K562 (cell line): ENCODE measurements around the gene CCND3. TPM values are rescaled to one million over a fixed set of nuclear protein-coding genes. Genes with fewer than 3 reads are reported as not detected.

Source experiments
- ATAC-seq: fragments of 200-7000 bp; cut with Tn5 transposase; 3 replicates; pipeline ENCODE4 v1.9.1; 2020; ENCODE audit warnings: moderate library complexity
- BruUV-seq: library from RNA; stranded (reverse); fragments of 400-500 nt; replicated peaks from 2 replicates; lab custom pipeline; 2021; lab: Mats Ljungman, UMichigan
- CTCF ChIA-PET: fragments of 300-600 bp; formaldehyde crosslinking; extraction: SDS; loops from one replicate; lab custom pipeline; 2021; ENCODE audit warnings: low intra/inter-chr PET ratio; lab: Yijun Ruan, JAX
- POLR2A ChIA-PET: fragments of 300-600, 350-650 bp; sonication (Branson Sonifier 250); formaldehyde crosslinking; extraction: SDS; loops from one replicate; lab custom pipeline; 2021; ENCODE audit warnings: antibody characterized with exemption, inconsistent platforms; lab: Yijun Ruan, JAX
- DNase-seq, 4 experiments: peaks; one replicate each; pipeline versions ENCODE4 v3.0.0 to v3.0.0-alpha.2; 2011 to 2018; ENCODE audit warnings: low spot score in 3 of 4, mixed read lengths in 3 of 4; ENCODE audit errors: extremely low read depth in 1 of 4
- FAIRE-seq: peaks from 2 replicates; lab custom pipeline; 2011; peaks lifted over from hg19 to GRCh38; lab: Jason Lieb, UNC
- H2AFZ ChIP-seq: 2 replicates; pipeline ENCODE4 v1.6.0; 2011; ENCODE audit warnings: low read depth, low read length, control low read depth, inconsistent platforms
- H3K27ac ChIP-seq: fragments of 200-600 bp; 3 replicates; pipeline ENCODE4 v1.8.0; 2011; ENCODE audit warnings: low read depth, mild to moderate bottlenecking, control low read depth, inconsistent platforms, low read length, moderate library complexity, mixed read lengths; ENCODE audit errors: extremely low read depth
- H3K27me3 ChIP-seq, 2 experiments: fragments of 300-600 bp in 1 of 2; 2 replicates in 1 of 2; 3 replicates in 1 of 2; pipeline versions ENCODE4 v1.6.0 to v1.8.0; 2011; ENCODE audit warnings: inconsistent platforms in 2 of 2, low read length in 2 of 2, mild to moderate bottlenecking in 1 of 2, mixed read lengths in 1 of 2, moderate library complexity in 1 of 2; ENCODE audit not compliant: control insufficient read depth in 2 of 2, insufficient read depth in 2 of 2
- H3K36me3 ChIP-seq: fragments of 300-600 bp; 3 replicates; pipeline ENCODE4 v1.8.0; 2011; ENCODE audit warnings: mild to moderate bottlenecking, low read length, inconsistent platforms; ENCODE audit not compliant: control insufficient read depth, insufficient read depth
- H3K4me1 ChIP-seq, 2 experiments: fragments of 200-600 bp in 1 of 2; replicated peaks in 1 of 2; 2 replicates in 1 of 2; 3 replicates in 1 of 2; pipeline versions ENCODE4 v1.5.1 to v1.8.0; 2011; ENCODE audit warnings: inconsistent platforms in 2 of 2, low read length in 2 of 2, mild to moderate bottlenecking in 1 of 2, mixed read lengths in 1 of 2, moderate library complexity in 1 of 2; ENCODE audit not compliant: control insufficient read depth in 2 of 2, insufficient read depth in 2 of 2
- H3K4me2 ChIP-seq: 2 replicates; pipeline ENCODE4 v1.6.1; 2011; ENCODE audit warnings: low read length, control low read depth, inconsistent platforms, mixed read lengths; ENCODE audit not compliant: insufficient read depth
- H3K4me3 ChIP-seq: fragments of 200-600 bp; sonication (generic), shearing (Covaris generic); 2 replicates; pipeline ENCODE4 v1.5.1; 2016; ENCODE audit warnings: control low read depth, inconsistent platforms
- H3K79me2 ChIP-seq: fragments of 200-600 bp; 3 replicates; pipeline ENCODE4 v1.8.0; 2011; ENCODE audit warnings: low read length, inconsistent platforms; ENCODE audit not compliant: control insufficient read depth, insufficient read depth
- H3K9ac ChIP-seq, 2 experiments: 2 replicates each; pipeline versions ENCODE4 v1.6.0 to v1.6.1; 2011; ENCODE audit warnings: low read depth in 2 of 2, low read length in 2 of 2, control low read depth in 1 of 2, inconsistent platforms in 1 of 2, mild to moderate bottlenecking in 1 of 2, mixed read lengths in 1 of 2; ENCODE audit not compliant: insufficient read depth in 1 of 2
- H3K9me1 ChIP-seq: one replicate; pipeline ENCODE4 v1.6.0; 2011; ENCODE audit warnings: inconsistent platforms, mild to moderate bottlenecking, low read length, moderate library complexity; ENCODE audit not compliant: control insufficient read depth, insufficient read depth
- H3K9me3 ChIP-seq: replicated peaks from 2 replicates; pipeline ENCODE4 v1.5.1; 2011; ENCODE audit warnings: low read depth, low read length, inconsistent platforms; ENCODE audit not compliant: control insufficient read depth, insufficient read depth
- H4K20me1 ChIP-seq: replicated peaks from 2 replicates; pipeline ENCODE4 v1.6.1; 2011; ENCODE audit warnings: low read length, inconsistent platforms, mixed read lengths; ENCODE audit not compliant: control insufficient read depth, insufficient read depth
- BRF2 ChIP-seq: IDR thresholded peaks from 3 replicates; pipeline ENCODE4 v1.6.1; 2011; ENCODE audit warnings: borderline replicate concordance, mild to moderate bottlenecking; ENCODE audit not compliant: insufficient read length, insufficient read depth
- CCNT2 ChIP-seq: IDR thresholded peaks from 2 replicates; pipeline ENCODE4 v1.6.1; 2011; ENCODE audit warnings: borderline replicate concordance, low read depth, mild to moderate bottlenecking, moderate library complexity, mixed read lengths, low read length; ENCODE audit not compliant: insufficient read length; ENCODE audit errors: extremely low read depth
- CREB1 ChIP-seq, 2 experiments: sonication (generic) in 1 of 2; formaldehyde crosslinking in 1 of 2; IDR thresholded peaks; 2 replicates each; pipeline versions ENCODE4 v1.6.1 to v1.8.0; 2012 to 2022; ENCODE audit warnings: inconsistent platforms in 1 of 2, mild to moderate bottlenecking in 1 of 2, missing genetic modification reagents in 1 of 2, moderate library complexity in 1 of 2
- E2F4 ChIP-seq: sonication (generic); formaldehyde crosslinking; IDR thresholded peaks from 2 replicates; pipeline ENCODE4 v1.8.0; 2022; ENCODE audit warnings: mild to moderate bottlenecking, low read depth, missing genetic modification reagents
- HOXB6 ChIP-seq: fragments of 250-450 bp; sonication (Bioruptor Pico); IDR thresholded peaks from 2 replicates; pipeline ENCODE4 v1.5.1; 2022; ENCODE audit warnings: mild to moderate bottlenecking, borderline replicate concordance
- MAFF ChIP-seq: IDR thresholded peaks from 2 replicates; pipeline ENCODE4 v1.6.1; 2012; ENCODE audit warnings: low read length, improper control_type of control experiment
- MTA1 ChIP-seq: fragments of 450-650 bp; IDR thresholded peaks from 2 replicates; pipeline ENCODE4 v1.6.1; 2017; ENCODE audit warnings: borderline replicate concordance
- NBN ChIP-seq: fragments of 450-650 bp; IDR thresholded peaks from 2 replicates; pipeline ENCODE4 v1.6.1; 2016; ENCODE audit warnings: low read depth, mild to moderate bottlenecking
- SUPT5H ChIP-seq: fragments of 450-650 bp; IDR thresholded peaks from 2 replicates; pipeline ENCODE4 v1.6.1; 2016
- THAP12 ChIP-seq: fragments of 250-450 bp; sonication (Bioruptor Pico); IDR thresholded peaks from 2 replicates; pipeline ENCODE4 v1.9.0; 2021; ENCODE audit warnings: mild to moderate bottlenecking, inconsistent platforms
- ZBTB8A ChIP-seq: fragments of 450-650 bp; IDR thresholded peaks from 2 replicates; pipeline ENCODE4 v1.6.1; 2018; ENCODE audit warnings: mild to moderate bottlenecking, moderate library complexity; ENCODE audit not compliant: partially characterized antibody
- ZNF175 ChIP-seq: fragments of 200-800 bp; sonication (Bioruptor generic); IDR thresholded peaks from 2 replicates; pipeline ENCODE4 v1.6.1; 2016; ENCODE audit warnings: low read depth, mild to moderate bottlenecking, missing genetic modification characterization, missing compliant biosample characterization
- ZNF41 ChIP-seq: fragments of 250-450 bp; sonication (Bioruptor Pico); conservative IDR thresholded peaks from 2 replicates; pipeline ENCODE4 v1.4.0; 2020; ENCODE audit warnings: mild to moderate bottlenecking
- WGBS: fragments of 100-300 bp; shearing (Covaris generic); methylation state at CpG from one replicate; pipeline ENCODE4 v1.1.6; 2016; ENCODE audit warnings: low coverage, mixed read lengths; ENCODE audit not compliant: insufficient coverage; ENCODE audit errors: missing lambda C conversion rate; 5-methylcytosine and 5-hydroxymethylcytosine counted together
- in situ Hi-C: fragments of 300-500 bp; cut with MboI; formaldehyde crosslinking; loops from 4 replicates; pipeline ENCODE4 v1.15.0; 2018; ENCODE audit warnings: inconsistent platforms, mixed read lengths
- intact Hi-C: fragments of 100-400 bp; cut with micrococcal nuclease; formaldehyde crosslinking; loops from 2 replicates; pipeline ENCODE4 v1.14.2; 2022
- polyA plus RNA-seq, 8 experiments: library from polyadenylated mRNA; depleted of rRNA in 4 of 8; stranded (reverse) in 5 of 8; unstranded in 3 of 8; fragments of >200 nt; fragmentation: Nextera tagmentation in 2 of 8; fragmentation: Illumina TruSeq in 1 of 8; extraction: Ambion mirVana in 2 of 8; extraction: Trizol in 1 of 8; gene quantifications; 2 replicates each; pipeline versions ENCODE4 v1.2.1 to v1.2.3, GENCODE V29; 2011 to 2014; ENCODE audit warnings: inconsistent platforms in 1 of 8, missing spikeins in 1 of 8
- total RNA-seq, 7 experiments: library from RNA; depleted of rRNA in 6 of 7; stranded (reverse); fragments of >200 nt in 6 of 7; fragmentation: Illumina TruSeq in 2 of 7; extraction: Trizol in 2 of 7; gene quantifications; 2 replicates each; pipeline versions ENCODE4 v1.2.1 to v1.2.3, GENCODE V29; 2011 to 2021; ENCODE audit warnings: low replicate concordance in 1 of 7
- TF ChIP-seq, protein P1 (sequence below): fragments of 450-650 bp; IDR thresholded peaks from 2 replicates; pipeline ENCODE4 v1.6.1; 2017; ENCODE audit warnings: antibody characterized with exemption

CCND3 gene
- total and polyA plus RNA-seq, 9 of the 15 experiments (the other 6 are each of a cell fraction or from before 2014, with no cell fraction given) = 21.5 to 204 (median 97.4) TPM

GRCh38 chr6:41914343-41914742 lies 27.3 kb downstream of the CCND3 start:
- in situ Hi-C loops = no loop called here
- Histone ChIP-seq H3K79me2 (peaks cover 37% of the 10 kb centered on the region), H4K20me1 (no peaks in the 10 kb centered on the region), H3K36me3 (peaks cover 65% of the 10 kb centered on the region), H2AFZ (no peak overlapping the region), H3K4me2 (no peak overlapping the region), H3K9me3 (no peaks in the 10 kb centered on the region), H3K27ac (no peak overlapping the region), H3K4me3 (no peak overlapping the region), H3K9ac (no peak overlapping the region), H3K27me3 (no peaks in the 10 kb centered on the region), H3K9me1 (no peaks in the 10 kb centered on the region), H3K4me1 (peaks cover 3 to 7% of the 10 kb centered on the region in 2 experiments; a peak in 4 of 5 replicates)
- ATAC-seq = no peak
- intact Hi-C loops = no loop called here
- DNase-seq = no peak
- 88% methylated on average over 2 of the region's 2 CpGs for WGBS
- no peak for FAIRE-seq
- ChIA-PET POLR2A (interaction anchor here (0.6 to 3.9 kb wide), 3 partner anchors 10 to 152 kb away, joined by 3 to 16 read pairs (median 4); partner anchors contain the start of gene TOMM6), CTCF (no interaction called here)
- BruUV-seq = no TSS peak
- TF ChIP-seq E2F4 (CRISPR knock-in tag) = no peak
- TF ChIP-seq THAP12 (CRISPR knock-in tag) = no peak
- TF ChIP-seq, protein P1, sequence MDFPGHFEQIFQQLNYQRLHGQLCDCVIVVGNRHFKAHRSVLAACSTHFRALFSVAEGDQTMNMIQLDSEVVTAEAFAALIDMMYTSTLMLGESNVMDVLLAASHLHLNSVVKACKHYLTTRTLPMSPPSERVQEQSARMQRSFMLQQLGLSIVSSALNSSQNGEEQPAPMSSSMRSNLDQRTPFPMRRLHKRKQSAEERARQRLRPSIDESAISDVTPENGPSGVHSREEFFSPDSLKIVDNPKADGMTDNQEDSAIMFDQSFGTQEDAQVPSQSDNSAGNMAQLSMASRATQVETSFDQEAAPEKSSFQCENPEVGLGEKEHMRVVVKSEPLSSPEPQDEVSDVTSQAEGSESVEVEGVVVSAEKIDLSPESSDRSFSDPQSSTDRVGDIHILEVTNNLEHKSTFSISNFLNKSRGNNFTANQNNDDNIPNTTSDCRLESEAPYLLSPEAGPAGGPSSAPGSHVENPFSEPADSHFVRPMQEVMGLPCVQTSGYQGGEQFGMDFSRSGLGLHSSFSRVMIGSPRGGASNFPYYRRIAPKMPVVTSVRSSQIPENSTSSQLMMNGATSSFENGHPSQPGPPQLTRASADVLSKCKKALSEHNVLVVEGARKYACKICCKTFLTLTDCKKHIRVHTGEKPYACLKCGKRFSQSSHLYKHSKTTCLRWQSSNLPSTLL = no peak
- TF ChIP-seq HOXB6 (CRISPR knock-in tag) = no peak
- TF ChIP-seq SUPT5H = no peak
- no peak for TF ChIP-seq CCNT2
- TF ChIP-seq ZBTB8A = no peak
- no peak for TF ChIP-seq ZNF41 (CRISPR knock-in tag)
- no peak for TF ChIP-seq BRF2
- TF ChIP-seq MTA1 = no peak
- TF ChIP-seq MAFF = no peak
- TF ChIP-seq NBN = no peak
- no peak for TF ChIP-seq ZNF175 (CRISPR knock-in tag)
- no peak for TF ChIP-seq CREB1 (IDR thresholded peaks at IDR 0.05)
- TF ChIP-seq CREB1 (CRISPR knock-in tag; IDR thresholded peaks at IDR 0.05) = no peak
